HepG2 (cell line): ENCODE results near the gene MUCL3. TPM values are rescaled to one million over a fixed set of nuclear protein-coding genes. Genes with fewer than 3 reads are reported as not detected.

Source experiments
- HNRNPK ChIP-seq: fragments of 200-400 bp; formaldehyde crosslinking; IDR thresholded peaks from 2 replicates; pipeline ENCODE4 v1.6.1; 2018; ENCODE audit warnings: low read length, low read depth, moderate library complexity, mild to moderate bottlenecking; ENCODE audit not compliant: poor library complexity, severe bottlenecking
- NKX3-1 ChIP-seq: sonication (generic); formaldehyde crosslinking; IDR thresholded peaks from 2 replicates; pipeline ENCODE4 v1.5.0; 2020; ENCODE audit warnings: missing genetic modification reagents
- POLR2G ChIP-seq: fragments of 200-400 bp; formaldehyde crosslinking; IDR thresholded peaks from 2 replicates; pipeline ENCODE4 v1.6.1; 2018; ENCODE audit warnings: mild to moderate bottlenecking, low read depth, low read length, moderate library complexity
- SMAD1 ChIP-seq: sonication (generic); formaldehyde crosslinking; IDR thresholded peaks from 2 replicates; pipeline ENCODE4 v1.4.0; 2020; ENCODE audit warnings: missing genetic modification reagents, low read depth, mild to moderate bottlenecking, borderline replicate concordance
- SMYD3 ChIP-seq: sonication (generic); formaldehyde crosslinking; IDR thresholded peaks from 2 replicates; pipeline ENCODE4 v1.8.1; 2023; ENCODE audit warnings: mild to moderate bottlenecking, missing genetic modification reagents
- ZC3H13 ChIP-seq: sonication (generic); formaldehyde crosslinking; IDR thresholded peaks from 2 replicates; pipeline ENCODE4 v1.8.1; 2023; ENCODE audit warnings: mild to moderate bottlenecking, missing genetic modification reagents, moderate library complexity
- ZFX ChIP-seq: sonication (generic); formaldehyde crosslinking; IDR thresholded peaks from 2 replicates; pipeline ENCODE4 v1.4.0; 2020; ENCODE audit warnings: mild to moderate bottlenecking, low read depth, missing genetic modification reagents, moderate library complexity
- ZNF101 ChIP-seq: sonication (generic); formaldehyde crosslinking; IDR thresholded peaks from 2 replicates; pipeline ENCODE4 v1.4.0; 2020; ENCODE audit warnings: mild to moderate bottlenecking, low read depth, missing genetic modification reagents, borderline replicate concordance
- ZNF124 ChIP-seq: sonication (generic); formaldehyde crosslinking; IDR thresholded peaks from 2 replicates; pipeline ENCODE4 v1.4.0; 2020; ENCODE audit warnings: missing genetic modification reagents
- ZNF33B ChIP-seq: sonication (generic); formaldehyde crosslinking; IDR thresholded peaks from 2 replicates; pipeline ENCODE4 v1.5.1; 2020; ENCODE audit warnings: mild to moderate bottlenecking, missing genetic modification reagents
- ZNF431 ChIP-seq: sonication (generic); formaldehyde crosslinking; IDR thresholded peaks from 2 replicates; pipeline ENCODE4 v1.9.0; 2022; ENCODE audit warnings: missing genetic modification reagents, low read depth, mild to moderate bottlenecking, borderline replicate concordance
- ZNF552 ChIP-seq: sonication (generic); formaldehyde crosslinking; IDR thresholded peaks from 2 replicates; pipeline ENCODE4 v1.9.0; 2022; ENCODE audit warnings: missing genetic modification reagents, mild to moderate bottlenecking, borderline replicate concordance
- ZSCAN20 ChIP-seq: sonication (generic); formaldehyde crosslinking; IDR thresholded peaks from 2 replicates; pipeline ENCODE4 v1.4.0; 2020; ENCODE audit warnings: missing genetic modification reagents, mild to moderate bottlenecking, borderline replicate concordance
- polyA plus RNA-seq, 8 experiments: library from polyadenylated mRNA; depleted of rRNA in 3 of 8; stranded (reverse) in 7 of 8; unstranded in 1 of 8; fragments of >200 nt; fragmentation: Illumina TruSeq in 4 of 8; extraction: Trizol in 4 of 8; gene quantifications; 2 replicates each; pipeline versions ENCODE4 v1.2.1 to v1.2.3, GENCODE V29; 2011 to 2016; ENCODE audit warnings: low read depth in 4 of 8, missing spikeins in 1 of 8, mixed read lengths in 1 of 8; ENCODE audit not compliant: insufficient read depth in 1 of 8
- total RNA-seq, 5 experiments: library from RNA; depleted of rRNA; stranded (reverse); fragments of >200 nt; fragmentation: Illumina TruSeq; extraction: Trizol; gene quantifications; 2 replicates each; pipeline ENCODE4 v1.2.3, GENCODE V29; 2016; ENCODE audit warnings: low read depth in 1 of 5
- TF ChIP-seq, protein P1 (sequence below): sonication (generic); formaldehyde crosslinking; IDR thresholded peaks from 2 replicates; pipeline ENCODE4 v1.8.0; 2022; ENCODE audit warnings: mild to moderate bottlenecking, missing genetic modification reagents; ENCODE audit not compliant: insufficient replicate concordance
- TF ChIP-seq, protein P2 (sequence below): sonication (generic); formaldehyde crosslinking; IDR thresholded peaks from one replicate; pipeline ENCODE4 v1.5.1; 2020; ENCODE audit warnings: mild to moderate bottlenecking, missing genetic modification reagents; ENCODE audit errors: not compliant biosample characterization
- TF ChIP-seq, protein P3 (sequence below): sonication (generic); formaldehyde crosslinking; IDR thresholded peaks from 2 replicates; pipeline ENCODE4 v1.5.0; 2020; ENCODE audit warnings: missing genetic modification reagents
- TF ChIP-seq, protein P4 (sequence below): sonication (generic); formaldehyde crosslinking; IDR thresholded peaks from 2 replicates; pipeline ENCODE4 v1.4.0; 2020; ENCODE audit warnings: mild to moderate bottlenecking, missing genetic modification reagents

The MUCL3 gene
- total and polyA plus RNA-seq, 2 of the 13 experiments (the other 11 are each of a cell fraction or from before 2014, with no cell fraction given) = not detected

DNA sequence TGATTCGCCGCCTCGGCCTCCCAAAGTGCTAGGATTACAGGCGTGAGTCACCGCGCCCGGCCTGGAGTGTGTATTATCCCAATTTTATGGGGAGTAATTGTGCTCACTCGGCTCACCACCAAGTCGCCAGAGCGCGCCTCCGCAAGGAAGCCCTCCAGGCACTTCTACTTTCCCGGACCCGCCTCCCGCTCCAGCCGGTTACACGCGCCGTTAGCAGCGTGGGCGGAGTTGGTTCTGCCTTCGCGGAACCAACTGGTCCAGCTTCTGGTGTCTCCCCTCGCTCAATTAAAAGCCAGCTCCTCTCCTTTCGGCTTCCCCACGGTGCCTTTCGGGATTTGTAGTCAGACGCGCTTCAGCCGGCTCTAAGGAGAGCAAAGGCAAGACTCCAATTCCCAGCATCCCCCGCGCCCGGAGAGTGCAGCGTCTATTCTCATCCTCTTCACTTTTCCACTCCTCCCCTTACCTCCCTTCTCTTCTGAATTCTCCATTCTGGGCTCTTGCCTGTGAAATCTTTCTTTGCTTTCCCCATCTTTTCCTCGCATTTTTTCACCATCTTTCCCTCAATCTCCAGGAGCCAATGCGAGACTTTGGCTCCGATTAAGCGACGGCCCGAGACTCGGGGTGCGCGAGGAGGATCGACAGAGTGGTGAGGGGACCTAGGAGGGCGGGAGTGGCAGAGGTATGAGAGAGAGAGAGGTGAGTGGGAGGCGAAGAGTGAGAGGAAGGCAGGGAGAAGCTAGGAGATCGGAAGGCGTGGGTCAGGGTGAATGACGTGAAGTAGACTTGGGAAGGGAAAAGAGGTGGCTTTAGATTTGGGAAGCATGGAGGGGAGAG, 32.8 kb upstream of the MUCL3 start, which contains the start of gene GTF2H4 (continued):
- peak; percentile 15; the same call in 1 of the 2 replicates for TF ChIP-seq ZC3H13 (CRISPR knock-in tag)
- 0 out of 2 replicates have a peak, but pooled peaks have one; percentile 34 for TF ChIP-seq SMAD1 (CRISPR knock-in tag)
- TF ChIP-seq, protein P1, sequence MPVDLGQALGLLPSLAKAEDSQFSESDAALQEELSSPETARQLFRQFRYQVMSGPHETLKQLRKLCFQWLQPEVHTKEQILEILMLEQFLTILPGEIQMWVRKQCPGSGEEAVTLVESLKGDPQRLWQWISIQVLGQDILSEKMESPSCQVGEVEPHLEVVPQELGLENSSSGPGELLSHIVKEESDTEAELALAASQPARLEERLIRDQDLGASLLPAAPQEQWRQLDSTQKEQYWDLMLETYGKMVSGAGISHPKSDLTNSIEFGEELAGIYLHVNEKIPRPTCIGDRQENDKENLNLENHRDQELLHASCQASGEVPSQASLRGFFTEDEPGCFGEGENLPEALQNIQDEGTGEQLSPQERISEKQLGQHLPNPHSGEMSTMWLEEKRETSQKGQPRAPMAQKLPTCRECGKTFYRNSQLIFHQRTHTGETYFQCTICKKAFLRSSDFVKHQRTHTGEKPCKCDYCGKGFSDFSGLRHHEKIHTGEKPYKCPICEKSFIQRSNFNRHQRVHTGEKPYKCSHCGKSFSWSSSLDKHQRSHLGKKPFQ (CRISPR knock-in tag) = no peak
- TF ChIP-seq NKX3-1 (CRISPR knock-in tag) = no peak
- TF ChIP-seq ZNF101 = no peak
- TF ChIP-seq ZNF33B = no peak; the same call in 1 of the 2 replicates
- TF ChIP-seq ZNF124 (CRISPR knock-in tag) = peak; percentile 97
- TF ChIP-seq, protein P2, sequence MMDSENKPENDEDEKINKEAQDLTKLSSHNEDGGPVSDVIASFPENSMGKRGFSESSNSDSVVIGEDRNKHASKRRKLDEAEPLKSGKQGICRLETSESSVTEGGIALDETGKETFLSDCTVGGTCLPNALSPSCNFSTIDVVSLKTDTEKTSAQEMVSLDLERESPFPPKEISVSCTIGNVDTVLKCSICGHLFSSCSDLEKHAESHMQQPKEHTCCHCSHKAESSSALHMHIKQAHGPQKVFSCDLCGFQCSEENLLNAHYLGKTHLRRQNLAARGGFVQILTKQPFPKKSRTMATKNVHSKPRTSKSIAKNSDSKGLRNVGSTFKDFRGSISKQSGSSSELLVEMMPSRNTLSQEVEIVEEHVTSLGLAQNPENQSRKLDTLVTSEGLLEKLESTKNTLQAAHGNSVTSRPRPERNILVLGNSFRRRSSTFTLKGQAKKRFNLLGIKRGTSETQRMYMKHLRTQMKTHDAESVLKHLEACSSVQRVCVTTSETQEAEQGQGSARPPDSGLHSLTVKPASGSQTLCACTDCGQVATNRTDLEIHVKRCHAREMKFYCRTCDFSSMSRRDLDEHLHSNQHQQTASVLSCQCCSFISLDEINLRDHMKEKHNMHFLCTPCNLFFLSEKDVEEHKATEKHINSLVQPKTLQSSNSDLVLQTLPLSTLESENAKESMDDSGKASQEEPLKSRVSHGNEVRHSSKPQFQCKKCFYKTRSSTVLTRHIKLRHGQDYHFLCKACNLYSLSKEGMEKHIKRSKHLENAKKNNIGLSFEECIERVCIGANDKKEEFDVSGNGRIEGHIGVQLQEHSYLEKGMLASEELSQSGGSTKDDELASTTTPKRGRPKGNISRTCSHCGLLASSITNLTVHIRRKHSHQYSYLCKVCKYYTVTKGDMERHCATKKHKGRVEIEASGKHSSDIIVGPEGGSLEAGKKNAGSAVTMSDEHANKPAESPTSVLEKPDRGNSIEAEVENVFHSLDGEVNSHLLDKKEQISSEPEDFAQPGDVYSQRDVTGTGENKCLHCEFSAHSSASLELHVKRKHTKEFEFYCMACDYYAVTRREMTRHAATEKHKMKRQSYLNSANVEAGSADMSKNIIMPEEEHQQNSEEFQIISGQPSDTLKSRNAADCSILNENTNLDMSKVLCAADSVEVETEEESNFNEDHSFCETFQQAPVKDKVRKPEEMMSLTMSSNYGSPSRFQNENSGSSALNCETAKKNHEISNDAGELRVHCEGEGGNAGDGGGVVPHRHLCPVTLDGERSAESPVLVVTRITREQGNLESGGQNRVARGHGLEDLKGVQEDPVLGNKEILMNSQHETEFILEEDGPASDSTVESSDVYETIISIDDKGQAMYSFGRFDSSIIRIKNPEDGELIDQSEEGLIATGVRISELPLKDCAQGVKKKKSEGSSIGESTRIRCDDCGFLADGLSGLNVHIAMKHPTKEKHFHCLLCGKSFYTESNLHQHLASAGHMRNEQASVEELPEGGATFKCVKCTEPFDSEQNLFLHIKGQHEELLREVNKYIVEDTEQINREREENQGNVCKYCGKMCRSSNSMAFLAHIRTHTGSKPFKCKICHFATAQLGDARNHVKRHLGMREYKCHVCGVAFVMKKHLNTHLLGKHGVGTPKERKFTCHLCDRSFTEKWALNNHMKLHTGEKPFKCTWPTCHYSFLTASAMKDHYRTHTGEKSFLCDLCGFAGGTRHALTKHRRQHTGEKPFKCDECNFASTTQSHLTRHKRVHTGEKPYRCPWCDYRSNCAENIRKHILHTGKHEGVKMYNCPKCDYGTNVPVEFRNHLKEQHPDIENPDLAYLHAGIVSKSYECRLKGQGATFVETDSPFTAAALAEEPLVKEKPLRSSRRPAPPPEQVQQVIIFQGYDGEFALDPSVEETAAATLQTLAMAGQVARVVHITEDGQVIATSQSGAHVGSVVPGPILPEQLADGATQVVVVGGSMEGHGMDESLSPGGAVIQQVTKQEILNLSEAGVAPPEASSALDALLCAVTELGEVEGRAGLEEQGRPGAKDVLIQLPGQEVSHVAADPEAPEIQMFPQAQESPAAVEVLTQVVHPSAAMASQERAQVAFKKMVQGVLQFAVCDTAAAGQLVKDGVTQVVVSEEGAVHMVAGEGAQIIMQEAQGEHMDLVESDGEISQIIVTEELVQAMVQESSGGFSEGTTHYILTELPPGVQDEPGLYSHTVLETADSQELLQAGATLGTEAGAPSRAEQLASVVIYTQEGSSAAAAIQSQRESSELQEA (CRISPR knock-in tag) = no peak
- TF ChIP-seq, protein P3, sequence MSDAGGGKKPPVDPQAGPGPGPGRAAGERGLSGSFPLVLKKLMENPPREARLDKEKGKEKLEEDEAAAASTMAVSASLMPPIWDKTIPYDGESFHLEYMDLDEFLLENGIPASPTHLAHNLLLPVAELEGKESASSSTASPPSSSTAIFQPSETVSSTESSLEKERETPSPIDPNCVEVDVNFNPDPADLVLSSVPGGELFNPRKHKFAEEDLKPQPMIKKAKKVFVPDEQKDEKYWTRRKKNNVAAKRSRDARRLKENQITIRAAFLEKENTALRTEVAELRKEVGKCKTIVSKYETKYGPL = no peak
- TF ChIP-seq ZNF552 = no peak
- TF ChIP-seq ZNF431 (CRISPR knock-in tag) = no peak
- peak; percentile 58; the same call in 1 of the 2 replicates for TF ChIP-seq ZFX (CRISPR knock-in tag)
- TF ChIP-seq ZSCAN20 = peak; percentile 85; the same call in 1 of the 2 replicates
- TF ChIP-seq POLR2G = peak; percentile 78
- peak; percentile 91; the same call in 1 of the 2 replicates for TF ChIP-seq SMYD3 (CRISPR knock-in tag)
- TF ChIP-seq, protein P4, sequence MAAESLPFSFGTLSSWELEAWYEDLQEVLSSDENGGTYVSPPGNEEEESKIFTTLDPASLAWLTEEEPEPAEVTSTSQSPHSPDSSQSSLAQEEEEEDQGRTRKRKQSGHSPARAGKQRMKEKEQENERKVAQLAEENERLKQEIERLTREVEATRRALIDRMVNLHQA = no peak
- no peak for TF ChIP-seq HNRNPK
